ENCODE results near the gene PTH. TPM values are rescaled to one million over a fixed set of nuclear protein-coding genes. Genes with fewer than 3 reads are reported as not detected.

Gene PTH
- not detected for polyA plus RNA-seq (2012; ENCODE audit: missing spikeins)

DNA sequence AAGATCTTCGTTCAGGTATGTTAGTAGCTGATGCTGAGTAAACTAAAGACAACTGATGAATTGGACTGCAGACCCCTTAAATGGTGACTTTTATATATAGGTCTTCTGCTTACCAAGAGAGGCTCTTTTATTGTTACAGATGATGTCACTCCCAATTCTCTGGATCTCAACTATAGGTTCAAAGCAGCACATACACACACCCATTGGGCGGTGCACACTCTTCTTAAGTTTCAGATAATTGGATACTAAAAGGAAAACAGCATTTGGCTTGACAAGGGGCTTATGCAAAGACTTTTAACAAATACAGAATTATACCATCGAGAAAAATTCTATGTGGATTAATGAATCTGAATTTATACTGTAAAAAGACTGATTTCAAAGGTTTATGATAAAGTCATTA, at the start of gene PTH:
Gene PTH (minus strand): TSS at position 69 of the 400 bp plus-strand sequence. CDS start 3,142 bp downstream, outside the sequence.
- no peak for TF ChIP-seq TAF1 (IDR thresholded peaks at IDR 0.05; ENCODE audit: borderline replicate concordance, low read depth, low read length)
- DNase-seq (ENCODE audit: insufficient read length) = no peak
- no peak for FAIRE-seq

GRCh38 chr11:13538044-13538443, 42.2 kb upstream of the PTH start:
- no peak for TF ChIP-seq TAF1 (IDR thresholded peaks at IDR 0.05; ENCODE audit: borderline replicate concordance, low read depth, low read length)
- TF ChIP-seq POLR2AphosphoS5 (IDR thresholded peaks at IDR 0.05; ENCODE audit: low read depth, low read length) = no peak
- no peak for TF ChIP-seq POLR2A (IDR thresholded peaks at IDR 0.05; ENCODE audit: low read depth, low read length)
- FAIRE-seq (no peak), DNase-seq (ENCODE audit: insufficient read length) (no peak)

DNA sequence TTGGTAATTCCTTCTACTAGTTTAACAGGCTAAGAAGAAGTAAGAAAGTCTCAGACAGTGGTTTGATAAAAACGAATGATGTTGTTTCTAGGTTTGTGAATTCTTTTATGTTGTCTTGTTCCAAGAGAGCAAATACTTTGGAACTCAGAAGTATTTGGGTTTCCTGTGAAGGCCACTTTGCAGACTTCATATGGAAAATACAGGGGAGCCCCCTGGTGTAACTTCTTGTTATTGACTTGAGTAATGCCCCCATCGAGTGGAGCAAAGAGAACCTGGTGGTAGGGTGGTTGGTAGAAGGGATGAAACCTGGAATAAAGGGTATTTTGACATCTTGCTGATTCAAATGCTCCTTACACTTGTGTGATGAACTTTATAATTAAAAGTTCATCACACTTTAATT, 40.0 kb upstream of the PTH start:
- TF ChIP-seq TAF1 (IDR thresholded peaks at IDR 0.05; ENCODE audit: borderline replicate concordance, low read depth, low read length) (no peak), POLR2A (IDR thresholded peaks at IDR 0.05; ENCODE audit: low read depth, low read length) (no peak), POLR2AphosphoS5 (IDR thresholded peaks at IDR 0.05; ENCODE audit: low read depth, low read length) (no peak)
- DNase-seq (ENCODE audit: insufficient read length) = no peak
- no peak for FAIRE-seq

- FAIRE-seq = no peak
- TF ChIP-seq POLR2A (IDR thresholded peaks at IDR 0.05; ENCODE audit: low read depth, low read length) (no peak), TAF1 (IDR thresholded peaks at IDR 0.05; ENCODE audit: borderline replicate concordance, low read depth, low read length) (no peak), POLR2AphosphoS5 (IDR thresholded peaks at IDR 0.05; ENCODE audit: low read depth, low read length) (no peak)
These were observed 38.6 kb upstream of the PTH start for GRCh38 chr11:13534358-13534757.

DNA sequence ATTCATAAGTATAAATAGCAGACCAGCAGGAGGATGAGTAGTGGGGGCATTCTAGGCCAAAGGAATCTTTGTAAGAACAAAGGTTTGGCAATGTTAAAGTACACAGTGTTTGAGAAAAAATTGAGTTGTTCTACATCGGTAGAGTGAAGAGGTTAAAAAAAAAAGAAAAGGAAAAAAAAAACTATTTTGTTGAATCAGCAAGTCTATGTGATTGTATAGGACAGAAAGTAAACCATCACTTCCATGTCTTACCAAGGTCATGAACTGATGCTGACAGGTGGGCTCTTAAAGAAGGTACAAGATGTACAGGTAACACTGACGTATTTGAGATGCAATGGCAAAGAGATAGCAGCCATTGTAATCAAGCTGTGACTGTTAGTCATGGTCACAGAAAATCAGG, 29.5 kb upstream of the PTH start:
- FAIRE-seq = no peak

More at GRCh38 chr11:13534358-13534757, 38.6 kb upstream of the PTH start:
- DNase-seq (ENCODE audit: insufficient read length) = no peak

GRCh38 chr11:13503393-13503792, 7.6 kb upstream of the PTH start:
- no peak for FAIRE-seq

More for the DNA sequence above, 29.5 kb upstream of the PTH start:
- DNase-seq (ENCODE audit: insufficient read length) = no peak
- TF ChIP-seq POLR2AphosphoS5 (IDR thresholded peaks at IDR 0.05; ENCODE audit: low read depth, low read length) (no peak), POLR2A (IDR thresholded peaks at IDR 0.05; ENCODE audit: low read depth, low read length) (no peak), TAF1 (IDR thresholded peaks at IDR 0.05; ENCODE audit: borderline replicate concordance, low read depth, low read length) (no peak)

DNA sequence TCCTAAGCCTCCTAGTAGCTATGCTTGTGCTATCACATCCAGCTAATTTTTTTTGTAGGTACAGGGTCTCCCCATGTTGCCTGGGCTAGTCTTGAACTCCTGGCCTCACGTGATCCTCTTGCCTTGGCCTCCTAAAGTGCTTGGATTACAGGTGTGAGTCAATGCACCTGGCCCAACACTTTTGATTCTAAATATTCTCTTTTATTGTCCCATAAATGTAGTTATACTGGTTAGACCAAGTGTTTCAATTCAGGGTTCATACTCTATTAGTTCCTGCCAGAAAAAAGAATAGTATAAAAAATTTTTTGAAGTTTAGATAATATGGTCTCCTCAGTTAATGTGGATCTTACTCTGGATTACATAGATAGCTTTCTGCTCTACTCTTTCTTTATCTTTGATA, 6.7 kb upstream of the PTH start:
- no peak for FAIRE-seq
- DNase-seq (ENCODE audit: insufficient read length) = no peak
- TF ChIP-seq POLR2AphosphoS5 (IDR thresholded peaks at IDR 0.05; ENCODE audit: low read depth, low read length) (no peak), TAF1 (IDR thresholded peaks at IDR 0.05; ENCODE audit: borderline replicate concordance, low read depth, low read length) (no peak), POLR2A (IDR thresholded peaks at IDR 0.05; ENCODE audit: low read depth, low read length) (no peak)

More at GRCh38 chr11:13503393-13503792, 7.6 kb upstream of the PTH start:
- TF ChIP-seq POLR2AphosphoS5 (IDR thresholded peaks at IDR 0.05; ENCODE audit: low read depth, low read length) (no peak), POLR2A (IDR thresholded peaks at IDR 0.05; ENCODE audit: low read depth, low read length) (no peak), TAF1 (IDR thresholded peaks at IDR 0.05; ENCODE audit: borderline replicate concordance, low read depth, low read length) (no peak)
- no peak for DNase-seq (ENCODE audit: insufficient read length)

DNA sequence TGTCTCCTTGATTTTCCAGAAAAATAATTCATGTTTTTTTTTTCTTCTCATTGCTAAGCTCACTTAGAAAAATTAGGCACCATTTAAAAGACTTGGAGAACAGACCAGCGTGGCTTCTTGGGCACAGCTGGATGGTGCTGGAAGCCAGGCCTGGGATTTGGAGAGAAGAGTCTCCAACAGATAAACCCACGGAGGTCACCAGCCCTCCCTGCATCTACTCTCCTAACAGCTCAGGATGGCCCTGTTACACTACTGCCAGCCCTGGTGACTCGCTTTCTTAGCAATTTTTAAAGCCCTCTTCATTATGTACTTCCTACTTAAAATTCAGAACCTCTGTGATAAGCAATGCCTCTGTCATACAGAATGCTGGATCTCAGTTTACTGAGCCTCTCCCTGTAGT, 1.7 kb downstream of the PTH start:
- no peak for DNase-seq (ENCODE audit: insufficient read length)
- FAIRE-seq = no peak
- TF ChIP-seq POLR2A (IDR thresholded peaks at IDR 0.05; ENCODE audit: low read depth, low read length) = no peak
- no peak for TF ChIP-seq POLR2AphosphoS5 (IDR thresholded peaks at IDR 0.05; ENCODE audit: low read depth, low read length)
- no peak for TF ChIP-seq TAF1 (IDR thresholded peaks at IDR 0.05; ENCODE audit: borderline replicate concordance, low read depth, low read length)

GRCh38 chr11:13487661-13488030, 8.2 kb downstream of the PTH start:
- peak; percentile 79 for FAIRE-seq
- no peak for DNase-seq (ENCODE audit: insufficient read length)

GRCh38 chr11:13486926-13487660, 8.7 kb downstream of the PTH start:
- TF ChIP-seq POLR2A (IDR thresholded peaks at IDR 0.05; ENCODE audit: low read depth, low read length) = no peak
- TF ChIP-seq TAF1 (IDR thresholded peaks at IDR 0.05; ENCODE audit: borderline replicate concordance, low read depth, low read length) = no peak
- no peak for TF ChIP-seq POLR2AphosphoS5 (IDR thresholded peaks at IDR 0.05; ENCODE audit: low read depth, low read length)
- FAIRE-seq (peak; percentile 67), DNase-seq (ENCODE audit: insufficient read length) (no peak)

More at GRCh38 chr11:13487661-13488030, 8.2 kb downstream of the PTH start:
- TF ChIP-seq POLR2AphosphoS5 (IDR thresholded peaks at IDR 0.05; ENCODE audit: low read depth, low read length) (no peak), POLR2A (IDR thresholded peaks at IDR 0.05; ENCODE audit: low read depth, low read length) (no peak), TAF1 (IDR thresholded peaks at IDR 0.05; ENCODE audit: borderline replicate concordance, low read depth, low read length) (no peak)

- no peak for DNase-seq (ENCODE audit: insufficient read length)
- no peak for TF ChIP-seq POLR2AphosphoS5 (IDR thresholded peaks at IDR 0.05; ENCODE audit: low read depth, low read length)
- no peak for TF ChIP-seq TAF1 (IDR thresholded peaks at IDR 0.05; ENCODE audit: borderline replicate concordance, low read depth, low read length)
- no peak for TF ChIP-seq POLR2A (IDR thresholded peaks at IDR 0.05; ENCODE audit: low read depth, low read length)
- no peak for FAIRE-seq
These were observed 15.6 kb downstream of the PTH start for GRCh38 chr11:13480198-13480597.

GRCh38 chr11:13479688-13480087, 16.1 kb downstream of the PTH start:
- TF ChIP-seq POLR2AphosphoS5 (IDR thresholded peaks at IDR 0.05; ENCODE audit: low read depth, low read length) (no peak), TAF1 (IDR thresholded peaks at IDR 0.05; ENCODE audit: borderline replicate concordance, low read depth, low read length) (no peak), POLR2A (IDR thresholded peaks at IDR 0.05; ENCODE audit: low read depth, low read length) (no peak)
- no peak for FAIRE-seq
- DNase-seq (ENCODE audit: insufficient read length) = no peak
